HG02884 (cell line): ENCODE measurements around the gene GRAMD2B.
A peak's percentile ranks its signal among the peaks of the same experiment; 100 is the strongest.
"Not testable (repeated sequence)": the region's sequence is repeated elsewhere in the genome, so short reads cannot be mapped to it uniquely, and the experiment has no call there.

Source experiments
- ATAC-seq: cut with Tn5 transposase; IDR thresholded peaks from one replicate; pipeline ENCODE4 v1.9.1; 2021; ENCODE audit warnings: mild to moderate bottlenecking, moderate library complexity; ENCODE audit not compliant: unreplicated experiment

GRAMD2B gene

GRCh38 chr5:126410623-126411022 is 12.6 kb upstream of the GRAMD2B start:
- no peak for ATAC-seq

GRCh38 chr5:126413856-126414255 is 9.4 kb upstream of the GRAMD2B start:
- ATAC-seq, result no peak

GRCh38 chr5:126414874-126415502 is 8.2 kb upstream of the GRAMD2B start:
- ATAC-seq, result no peak

- ATAC-seq, result no peak
Observed at GRCh38 chr5:126415789-126416188, 7.4 kb upstream of the GRAMD2B start.

- no peak for ATAC-seq
Observed at GRCh38 chr5:126416266-126416925, 6.8 kb upstream of the GRAMD2B start.

GRCh38 chr5:126417178-126417577 is 6.0 kb upstream of the GRAMD2B start:
- ATAC-seq, result no peak

- no peak for ATAC-seq
Observed at GRCh38 chr5:126419102-126419501, 4.1 kb upstream of the GRAMD2B start.

- ATAC-seq, result no peak
Observed at GRCh38 chr5:126428421-126428820, 5.2 kb downstream of the GRAMD2B start.

GRCh38 chr5:126430631-126431030 is 7.4 kb downstream of the GRAMD2B start:
- no peak for ATAC-seq

GRCh38 chr5:126433701-126434100 is 10.5 kb downstream of the GRAMD2B start:
- ATAC-seq, result no peak

- ATAC-seq, result no peak
Observed at GRCh38 chr5:126435261-126435660, 12.1 kb downstream of the GRAMD2B start.

- ATAC-seq, result no peak
Observed at GRCh38 chr5:126435714-126436113, 12.5 kb downstream of the GRAMD2B start.

GRCh38 chr5:126437721-126438120 is 14.5 kb downstream of the GRAMD2B start:
- no peak for ATAC-seq

GRCh38 chr5:126438267-126438666 is 15.1 kb downstream of the GRAMD2B start:
- ATAC-seq, result peak; percentile 76

- ATAC-seq, result no peak
Observed at GRCh38 chr5:126438868-126439267, 15.7 kb downstream of the GRAMD2B start.

- ATAC-seq, result not testable (repeated sequence)
Observed at GRCh38 chr5:126439724-126440123, 16.5 kb downstream of the GRAMD2B start.

- no peak for ATAC-seq
Observed at GRCh38 chr5:126441230-126441629, 18.0 kb downstream of the GRAMD2B start.

GRCh38 chr5:126443374-126443851 is 20.2 kb downstream of the GRAMD2B start:
- ATAC-seq, result peak; percentile 84

- no peak for ATAC-seq
Observed at GRCh38 chr5:126444137-126444536, 20.9 kb downstream of the GRAMD2B start.

GRCh38 chr5:126445502-126446174 is 22.4 kb downstream of the GRAMD2B start:
- no peak for ATAC-seq

GRCh38 chr5:126446498-126447224 is 23.5 kb downstream of the GRAMD2B start:
- ATAC-seq, result peak; percentile 40
